Neural cell (in vitro differentiated cells): Measurements from ENCODE around the gene KAT2A. TPM values are rescaled to one million over a fixed set of nuclear protein-coding genes. Genes with fewer than 3 reads are reported as not detected.

ENCODE experiments used
- H2AFZ ChIP-seq: fragments of 200-600, 300-800 bp; sonication (generic), shearing (Covaris generic); 2 replicates; pipeline ENCODE4 v1.6.0; 2014; ENCODE audit warnings: low read depth, mild to moderate bottlenecking, antibody characterized with exemption, low read length, moderate library complexity
- H3F3A ChIP-seq: fragments of 200-600 bp; shearing (Covaris generic); 2 replicates; pipeline ENCODE4 v1.6.1; 2016; ENCODE audit warnings: mild to moderate bottlenecking, moderate library complexity, mixed read lengths, antibody characterized with exemption, low read length; ENCODE audit not compliant: insufficient read depth, poor library complexity, severe bottlenecking
- H3K27ac ChIP-seq: fragments of 200-600, 300-800 bp; sonication (generic), shearing (Covaris generic); 2 replicates; pipeline ENCODE4 v1.5.1; 2014; ENCODE audit warnings: mild to moderate bottlenecking, low read length, moderate library complexity
- H3K27me3 ChIP-seq: fragments of 300-800, 200-600 bp; sonication (generic), shearing (Covaris generic); 2 replicates; pipeline ENCODE4 v1.6.0; 2014; ENCODE audit warnings: mild to moderate bottlenecking, low read depth, low read length, moderate library complexity; ENCODE audit not compliant: insufficient read depth
- H3K36me3 ChIP-seq: fragments of 300-800, 200-600 bp; sonication (generic), shearing (Covaris generic); 2 replicates; pipeline ENCODE4 v1.5.1; 2014; ENCODE audit warnings: mild to moderate bottlenecking, antibody characterized with exemption, low read length, moderate library complexity; ENCODE audit not compliant: insufficient read depth
- H3K4me2 ChIP-seq: fragments of 300-800, 200-600 bp; sonication (generic), shearing (Covaris generic); 2 replicates; pipeline ENCODE4 v1.6.0; 2014; ENCODE audit warnings: mild to moderate bottlenecking, low read length
- H3K4me3 ChIP-seq: fragments of 300-800, 200-600 bp; sonication (generic), shearing (Covaris generic); 2 replicates; pipeline ENCODE4 v1.5.1; 2014; ENCODE audit warnings: mild to moderate bottlenecking, low read length, moderate library complexity
- H3K79me2 ChIP-seq: fragments of 200-600 bp; shearing (Covaris generic); replicated peaks from 2 replicates; pipeline ENCODE4 v1.6.0; 2014; ENCODE audit warnings: mild to moderate bottlenecking, low read length, moderate library complexity; ENCODE audit not compliant: insufficient read depth
- H3K9ac ChIP-seq: fragments of 300-800, 200-600 bp; sonication (generic), shearing (Covaris generic); 2 replicates; pipeline ENCODE4 v1.6.1; 2016; ENCODE audit warnings: mild to moderate bottlenecking, low read length, mixed read lengths
- H3K9me2 ChIP-seq: fragments of 200-600 bp; shearing (Covaris generic); 2 replicates; pipeline ENCODE4 v1.6.1; 2016; ENCODE audit warnings: mild to moderate bottlenecking, low read length, mixed read lengths; ENCODE audit not compliant: insufficient read depth
- H3K9me3 ChIP-seq: fragments of 200-600, 300-800 bp; sonication (generic), shearing (Covaris generic); 2 replicates; pipeline ENCODE4 v1.6.1; 2016; ENCODE audit warnings: mild to moderate bottlenecking, mixed run types, low read length, moderate library complexity, mixed read lengths
- H4K20me1 ChIP-seq: fragments of 200-600 bp; shearing (Covaris generic); 2 replicates; pipeline ENCODE4 v1.6.1; 2016; ENCODE audit warnings: mild to moderate bottlenecking, mixed run types; ENCODE audit not compliant: insufficient read depth
- CTCF ChIP-seq: fragments of 450-650 bp; IDR thresholded peaks from 2 replicates; pipeline ENCODE4 v1.5.1; 2014; ENCODE audit warnings: antibody characterized with exemption, mild to moderate bottlenecking, moderate library complexity; ENCODE audit not compliant: poor library complexity, severe bottlenecking
- EP300 ChIP-seq: fragments of 450-650 bp; conservative IDR thresholded peaks from 2 replicates; pipeline ENCODE4 v1.6.1; 2014; ENCODE audit warnings: antibody characterized with exemption, mild to moderate bottlenecking, moderate library complexity; ENCODE audit not compliant: poor library complexity, severe bottlenecking
- EZH2 ChIP-seq: fragments of 200-600, 300-800 bp; shearing (Covaris generic), sonication (generic); IDR thresholded peaks from 2 replicates; pipeline ENCODE4 v1.6.1; 2014; ENCODE audit warnings: antibody characterized with exemption, low read length, borderline replicate concordance, mild to moderate bottlenecking; ENCODE audit not compliant: insufficient read depth, poor library complexity, severe bottlenecking
- MXI1 ChIP-seq: fragments of 450-650 bp; conservative IDR thresholded peaks from 2 replicates; pipeline ENCODE4 v1.6.1; 2014; ENCODE audit warnings: antibody characterized with exemption, mild to moderate bottlenecking; ENCODE audit not compliant: poor library complexity, severe bottlenecking
- POLR2AphosphoS5 ChIP-seq: IDR thresholded peaks from 2 replicates; pipeline ENCODE4 v1.6.1; 2012
- RAD21 ChIP-seq: fragments of 450-650 bp; conservative IDR thresholded peaks from 2 replicates; pipeline ENCODE4 v1.6.1; 2014; ENCODE audit warnings: antibody characterized with exemption, mild to moderate bottlenecking, moderate library complexity
- SMC3 ChIP-seq: fragments of 450-650 bp; conservative IDR thresholded peaks from 2 replicates; pipeline ENCODE4 v1.6.1; 2014; ENCODE audit warnings: antibody characterized with exemption, mild to moderate bottlenecking, moderate library complexity; ENCODE audit not compliant: poor library complexity
- TAF1 ChIP-seq: IDR thresholded peaks from 2 replicates; pipeline ENCODE4 v1.6.1; 2012; ENCODE audit warnings: low read depth
- polyA plus RNA-seq: library from polyadenylated mRNA; depleted of rRNA; stranded (reverse); fragments of >200 nt; gene quantifications from 2 replicates; pipeline ENCODE4 v1.2.3, GENCODE V29; 2014
- TF ChIP-seq, protein P1 (sequence below): IDR thresholded peaks from 2 replicates; pipeline ENCODE4 v1.6.1; 2012; ENCODE audit warnings: borderline replicate concordance

The KAT2A gene
- polyA plus RNA-seq, 1 donor from 2014 or later = 39.9 TPM

- Histone ChIP-seq H3K36me3 (no peaks in the 10 kb centered on the region), H3K9me3 (no peaks in the 10 kb centered on the region), H3K27ac (peak overlapping the region; percentile 40), H4K20me1 (no peaks in the 10 kb centered on the region), H3K4me3 (peak overlapping the region; percentile 92), H3K79me2 (peaks cover 32% of the 10 kb centered on the region), H3K4me2 (peak overlapping the region; percentile 98), H2AFZ (peak overlapping the region; percentile 24), H3K27me3 (no peaks in the 10 kb centered on the region), H3K9ac (peak overlapping the region; percentile 89), H3K9me2 (no peaks in the 10 kb centered on the region), H3F3A (no peaks in the 10 kb centered on the region)
- no peak for TF ChIP-seq TAF1
- TF ChIP-seq, protein P1, sequence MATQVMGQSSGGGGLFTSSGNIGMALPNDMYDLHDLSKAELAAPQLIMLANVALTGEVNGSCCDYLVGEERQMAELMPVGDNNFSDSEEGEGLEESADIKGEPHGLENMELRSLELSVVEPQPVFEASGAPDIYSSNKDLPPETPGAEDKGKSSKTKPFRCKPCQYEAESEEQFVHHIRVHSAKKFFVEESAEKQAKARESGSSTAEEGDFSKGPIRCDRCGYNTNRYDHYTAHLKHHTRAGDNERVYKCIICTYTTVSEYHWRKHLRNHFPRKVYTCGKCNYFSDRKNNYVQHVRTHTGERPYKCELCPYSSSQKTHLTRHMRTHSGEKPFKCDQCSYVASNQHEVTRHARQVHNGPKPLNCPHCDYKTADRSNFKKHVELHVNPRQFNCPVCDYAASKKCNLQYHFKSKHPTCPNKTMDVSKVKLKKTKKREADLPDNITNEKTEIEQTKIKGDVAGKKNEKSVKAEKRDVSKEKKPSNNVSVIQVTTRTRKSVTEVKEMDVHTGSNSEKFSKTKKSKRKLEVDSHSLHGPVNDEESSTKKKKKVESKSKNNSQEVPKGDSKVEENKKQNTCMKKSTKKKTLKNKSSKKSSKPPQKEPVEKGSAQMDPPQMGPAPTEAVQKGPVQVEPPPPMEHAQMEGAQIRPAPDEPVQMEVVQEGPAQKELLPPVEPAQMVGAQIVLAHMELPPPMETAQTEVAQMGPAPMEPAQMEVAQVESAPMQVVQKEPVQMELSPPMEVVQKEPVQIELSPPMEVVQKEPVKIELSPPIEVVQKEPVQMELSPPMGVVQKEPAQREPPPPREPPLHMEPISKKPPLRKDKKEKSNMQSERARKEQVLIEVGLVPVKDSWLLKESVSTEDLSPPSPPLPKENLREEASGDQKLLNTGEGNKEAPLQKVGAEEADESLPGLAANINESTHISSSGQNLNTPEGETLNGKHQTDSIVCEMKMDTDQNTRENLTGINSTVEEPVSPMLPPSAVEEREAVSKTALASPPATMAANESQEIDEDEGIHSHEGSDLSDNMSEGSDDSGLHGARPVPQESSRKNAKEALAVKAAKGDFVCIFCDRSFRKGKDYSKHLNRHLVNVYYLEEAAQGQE = no peak
- TF ChIP-seq SMC3 = no peak
- TF ChIP-seq POLR2AphosphoS5 = no peak
- no peak for TF ChIP-seq RAD21
- no peak for TF ChIP-seq EP300
- TF ChIP-seq MXI1 = no peak
- no peak for TF ChIP-seq CTCF
- no peak for TF ChIP-seq EZH2
These were observed 33.0 kb upstream of the KAT2A start for GRCh38 chr17:42153919-42154742.

GRCh38 chr17:42146911-42147607 lies 25.9 kb upstream of the KAT2A start:
- H2AFZ ChIP-seq = no peak overlapping the region
- peaks cover 8% of the 10 kb centered on the region for H4K20me1 ChIP-seq
- no peak for TF ChIP-seq RAD21
- TF ChIP-seq EZH2 = no peak
- TF ChIP-seq, protein P1 = no peak
- no peak for TF ChIP-seq TAF1
- no peak for TF ChIP-seq EP300
- TF ChIP-seq SMC3 = no peak
- no peak for TF ChIP-seq POLR2AphosphoS5
- no peak for TF ChIP-seq CTCF
- no peak for TF ChIP-seq MXI1
- H3K9me3 ChIP-seq = no peaks in the 10 kb centered on the region
- no peak overlapping the region for H3K27ac ChIP-seq
- H3K79me2 ChIP-seq = peaks cover 11% of the 10 kb centered on the region
- no peaks in the 10 kb centered on the region for H3K36me3 ChIP-seq
- no peaks in the 10 kb centered on the region for H3K27me3 ChIP-seq
- no peak overlapping the region for H3K4me3 ChIP-seq
- H3K9ac ChIP-seq = no peak overlapping the region
- H3K4me2 ChIP-seq = no peak overlapping the region
- H3K9me2 ChIP-seq = no peaks in the 10 kb centered on the region
- H3F3A ChIP-seq = no peaks in the 10 kb centered on the region
